NCI-H446 treated with DMSO at 0.1 percent for 48 hours (cell line): ENCODE measurements around the gene SPP2.

Experiments used
- DNase-seq: peaks from one replicate; lab custom pipeline; 2025; lab: John Stamatoyannopoulos, UW

SPP2 gene, protein sequence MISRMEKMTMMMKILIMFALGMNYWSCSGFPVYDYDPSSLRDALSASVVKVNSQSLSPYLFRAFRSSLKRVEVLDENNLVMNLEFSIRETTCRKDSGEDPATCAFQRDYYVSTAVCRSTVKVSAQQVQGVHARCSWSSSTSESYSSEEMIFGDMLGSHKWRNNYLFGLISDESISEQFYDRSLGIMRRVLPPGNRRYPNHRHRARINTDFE

DNA sequence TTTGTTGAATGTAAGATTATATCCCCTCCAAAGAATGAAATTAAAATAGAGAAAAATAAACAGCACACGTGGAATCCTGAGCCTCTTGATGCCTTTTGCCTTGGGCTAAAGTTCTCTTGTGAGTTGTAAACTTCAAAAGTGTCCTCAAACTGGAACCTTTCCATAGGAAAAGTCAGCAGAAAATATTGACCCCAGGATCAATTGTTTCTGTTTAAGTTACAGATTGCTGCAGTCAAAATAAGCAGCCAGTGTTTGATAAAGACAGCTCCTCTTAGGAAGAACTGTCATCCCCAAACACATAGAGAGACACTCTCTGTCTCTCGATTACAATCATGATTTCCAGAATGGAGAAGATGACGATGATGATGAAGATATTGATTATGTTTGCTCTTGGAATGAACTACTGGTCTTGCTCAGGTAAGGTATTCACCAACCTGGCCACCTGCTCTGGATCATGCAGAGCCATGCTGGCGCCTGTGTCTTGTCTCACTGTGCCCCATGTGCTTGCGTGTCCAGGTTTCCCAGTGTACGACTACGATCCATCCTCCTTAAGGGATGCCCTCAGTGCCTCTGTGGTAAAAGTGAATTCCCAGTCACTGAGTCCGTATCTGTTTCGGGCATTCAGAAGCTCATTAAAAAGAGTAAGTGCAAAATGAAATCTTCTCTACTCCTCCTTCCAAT lies at the start of gene SPP2:
TSS of gene SPP2 (plus strand) at position 248 of the 681 bp plus-strand sequence. CDS start at position 333, 85 bp downstream.
- no peak for DNase-seq

DNA sequence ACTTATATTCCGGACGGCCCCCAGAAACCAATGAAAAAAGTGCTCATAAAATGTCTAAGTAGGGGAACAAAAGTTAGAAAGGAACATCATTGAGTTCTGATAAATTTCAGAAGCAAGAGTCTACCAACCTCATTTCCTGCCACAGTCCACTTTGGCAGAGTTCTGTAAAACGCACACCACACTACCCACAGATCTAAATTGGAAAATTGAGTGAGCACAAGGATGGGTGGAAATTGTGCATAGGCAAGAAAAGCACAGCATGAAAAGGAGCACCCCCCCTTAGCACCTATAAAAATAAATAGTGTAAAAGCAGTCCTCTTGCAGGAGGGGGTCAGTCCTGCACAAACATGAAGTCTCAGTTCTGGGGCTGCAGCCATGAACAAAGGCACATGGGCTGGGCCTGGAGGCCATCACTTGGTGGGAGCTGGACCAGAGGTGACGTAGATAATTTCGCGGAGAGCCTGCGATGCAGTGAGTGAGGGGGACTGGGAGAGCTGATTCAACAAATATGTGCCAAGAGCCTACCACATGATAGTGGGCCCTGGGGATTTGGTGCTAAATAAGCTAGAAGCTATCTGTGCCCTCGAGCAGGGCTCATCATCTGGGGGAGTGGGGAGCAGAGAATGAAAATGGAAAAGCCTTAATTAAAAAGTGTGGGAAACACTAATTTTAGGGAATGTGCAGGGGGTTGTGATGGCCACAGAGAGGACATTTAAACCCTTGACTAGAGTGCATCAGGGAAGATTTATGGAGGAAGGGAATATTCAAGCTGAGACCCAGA lies 48.9 kb upstream of the SPP2 start:
- DNase-seq: no peak

DNA sequence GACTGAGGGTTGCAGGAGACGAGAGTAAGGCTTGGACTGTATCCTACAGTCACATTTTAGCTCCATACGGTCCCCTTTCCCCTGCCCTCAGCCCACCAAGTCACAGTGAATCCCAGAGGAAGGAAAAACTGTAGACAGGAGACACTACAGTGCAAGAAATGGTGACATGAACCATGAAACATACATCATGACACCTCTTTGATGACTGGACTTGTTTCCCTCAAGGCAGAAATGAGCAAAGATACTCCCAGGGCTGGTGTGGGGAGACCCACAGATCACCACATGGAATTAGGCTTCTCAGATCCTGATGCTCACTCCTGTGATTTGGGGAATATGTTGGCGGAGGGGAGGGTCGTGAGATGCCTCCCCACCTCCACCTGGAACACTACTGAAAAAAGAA lies 48.2 kb upstream of the SPP2 start:
- DNase-seq: no peak

DNA sequence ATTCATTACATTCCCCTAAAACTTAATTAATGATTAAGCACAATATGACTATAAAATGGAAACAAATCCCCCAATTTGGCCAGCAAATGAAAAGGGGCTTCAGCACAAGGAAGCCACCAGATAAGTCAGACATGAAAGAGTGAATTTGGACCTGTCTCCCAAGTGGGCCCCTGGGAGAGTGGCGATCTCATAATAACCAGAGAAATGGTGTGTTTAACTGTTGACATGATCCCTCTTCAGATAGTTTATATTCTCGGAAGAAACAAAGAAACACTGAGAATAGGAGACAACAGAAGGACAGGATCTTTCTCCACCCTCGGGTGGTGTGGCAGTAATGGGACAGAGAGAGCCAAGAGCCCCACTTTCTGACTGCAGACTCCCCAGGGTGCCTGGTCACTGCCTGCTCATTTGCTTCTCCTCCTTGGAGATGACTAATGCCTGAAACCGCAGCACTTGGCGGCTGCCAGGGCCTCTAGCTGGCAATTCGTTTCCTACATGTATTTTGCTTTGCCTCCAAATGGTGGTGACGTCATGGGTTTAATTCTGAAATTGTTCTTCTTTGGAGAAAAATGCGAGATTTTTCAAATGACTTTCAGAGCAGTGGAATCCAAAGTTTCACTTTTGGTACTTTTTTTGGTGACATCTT lies 46.4 kb upstream of the SPP2 start:
- DNase-seq: peak; percentile 80

DNA sequence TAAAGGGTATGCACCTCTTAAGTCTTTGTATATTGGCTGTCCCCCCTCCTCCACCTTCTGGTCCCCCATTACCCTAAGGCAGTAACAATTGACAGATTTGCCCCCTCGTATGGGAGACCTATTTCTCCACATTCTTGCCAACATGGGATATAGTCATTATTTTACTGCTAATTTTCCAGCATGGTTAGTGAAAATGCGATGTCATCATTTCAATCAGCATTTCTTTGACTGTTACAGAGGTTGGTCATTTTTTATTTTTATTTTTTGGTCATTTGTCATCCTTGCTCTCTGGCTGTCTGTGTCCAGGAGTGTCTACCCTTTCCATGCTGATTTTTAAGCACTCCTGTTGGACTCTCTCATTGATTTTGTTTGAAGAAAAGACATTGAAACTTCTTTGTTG lies 45.4 kb upstream of the SPP2 start:
- no peak for DNase-seq

DNA sequence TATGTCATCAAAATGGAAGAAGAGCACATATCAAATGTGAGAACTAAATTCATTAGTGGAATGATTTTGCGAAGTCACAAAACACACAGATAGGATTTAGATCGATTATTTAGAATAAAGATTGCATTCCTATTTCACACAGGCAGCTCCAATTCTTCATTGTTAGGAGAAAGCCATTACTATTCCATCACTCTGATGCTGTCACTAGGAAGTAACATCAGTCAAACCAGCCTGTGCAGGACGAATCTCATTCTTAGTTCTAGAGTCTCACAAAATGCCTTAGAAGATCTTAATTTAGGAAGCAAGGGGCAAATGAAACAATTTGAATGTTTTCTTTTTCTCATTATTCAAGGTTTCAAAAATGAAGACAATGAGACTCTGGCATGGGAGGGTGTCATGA lies 44.0 kb upstream of the SPP2 start:
- no peak for DNase-seq

DNA sequence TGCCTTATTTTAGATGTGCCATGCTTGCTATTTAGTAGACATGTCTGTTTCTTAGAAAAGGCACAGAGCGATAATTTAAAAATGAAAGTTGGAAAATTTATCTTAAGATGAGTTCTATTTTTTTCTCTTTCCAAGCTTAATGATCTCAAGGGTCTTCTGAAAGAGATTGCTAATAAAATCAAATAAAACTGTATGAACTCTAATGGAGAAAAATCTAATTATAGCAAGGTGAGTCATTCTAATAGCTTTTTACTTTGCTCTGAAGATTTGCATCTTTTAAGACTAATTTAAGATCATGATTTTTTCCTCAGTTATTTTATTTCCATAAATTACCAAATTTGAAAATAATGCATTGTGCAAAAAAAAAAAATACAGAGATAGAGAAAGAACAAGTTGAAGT lies 36.1 kb upstream of the SPP2 start:
- DNase-seq: no peak

DNA sequence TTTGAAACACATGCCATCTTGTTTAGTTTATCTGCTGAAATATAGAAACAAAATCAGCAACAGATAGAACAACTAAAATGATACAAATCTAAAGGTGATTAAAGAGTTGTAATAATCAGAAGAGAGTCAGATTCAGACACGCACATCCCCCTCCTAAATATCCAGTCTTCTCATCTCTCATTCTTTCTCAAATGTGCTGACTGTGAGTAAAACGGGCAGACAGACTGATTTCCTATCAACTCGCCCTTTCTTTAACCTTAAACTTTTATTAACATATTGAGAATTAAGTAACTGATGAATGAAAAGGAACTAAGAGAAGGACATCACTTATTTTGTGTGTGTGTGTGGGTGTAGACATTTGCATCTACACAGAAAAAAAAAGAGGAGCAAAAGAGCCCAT lies 34.6 kb upstream of the SPP2 start:
- DNase-seq: no peak

DNA sequence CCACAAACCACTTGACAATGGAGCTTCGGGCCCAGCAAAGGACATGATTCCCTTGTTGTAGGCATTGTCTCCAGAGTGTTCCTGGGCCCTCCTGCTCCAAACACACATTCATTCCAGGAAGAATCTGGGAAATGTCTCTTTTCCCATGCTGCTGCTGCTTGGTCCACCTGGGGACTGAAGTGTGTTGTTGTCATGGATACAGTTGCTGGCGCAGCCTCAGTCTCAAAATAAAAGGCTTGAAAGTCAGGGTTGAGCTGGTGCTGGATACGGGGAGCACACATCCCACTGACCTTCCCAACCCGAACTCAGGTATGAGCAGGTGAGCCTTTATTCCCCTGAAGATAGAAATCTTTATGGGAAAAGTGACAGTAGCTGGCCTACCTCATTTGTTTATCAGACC lies 30.6 kb upstream of the SPP2 start:
- no peak for DNase-seq

DNA sequence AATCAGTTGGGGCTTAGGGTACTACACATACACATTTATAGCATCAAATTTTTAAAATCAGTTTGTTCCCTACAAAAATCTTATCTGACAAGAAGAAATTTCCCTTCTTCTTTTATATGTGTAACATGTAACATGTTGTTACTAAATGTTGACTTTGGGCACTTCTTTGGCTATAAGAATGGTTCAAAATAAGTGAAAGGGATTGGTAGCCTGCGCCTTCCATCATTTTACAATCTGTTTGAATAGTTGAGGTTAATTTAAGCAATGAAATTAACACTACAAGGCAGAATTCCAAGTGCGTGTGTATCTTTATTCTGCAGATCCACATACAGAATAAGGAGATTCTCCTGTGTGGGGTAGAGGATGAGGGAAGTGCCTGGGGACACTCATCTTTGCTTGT lies 30.2 kb upstream of the SPP2 start:
- DNase-seq: no peak

DNA sequence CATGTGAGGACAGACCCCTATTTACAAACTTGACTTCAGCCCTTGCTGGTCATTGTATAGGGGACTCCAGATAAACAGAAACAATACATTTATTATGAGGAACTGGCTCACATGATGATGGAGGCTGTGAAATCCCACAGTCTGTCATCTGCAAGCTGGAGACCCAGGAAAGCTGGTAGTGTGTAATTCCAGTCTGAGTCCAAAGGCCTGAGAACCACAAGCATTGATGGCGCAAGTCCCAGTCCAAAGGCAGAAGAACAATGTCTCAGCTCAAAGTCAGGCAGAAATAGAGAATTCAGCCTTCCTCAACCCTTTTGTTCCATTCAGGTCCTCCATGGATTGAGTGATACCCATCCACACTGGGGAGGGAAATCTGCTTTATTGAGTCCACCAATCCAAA lies 28.1 kb upstream of the SPP2 start:
- DNase-seq: no peak

DNA sequence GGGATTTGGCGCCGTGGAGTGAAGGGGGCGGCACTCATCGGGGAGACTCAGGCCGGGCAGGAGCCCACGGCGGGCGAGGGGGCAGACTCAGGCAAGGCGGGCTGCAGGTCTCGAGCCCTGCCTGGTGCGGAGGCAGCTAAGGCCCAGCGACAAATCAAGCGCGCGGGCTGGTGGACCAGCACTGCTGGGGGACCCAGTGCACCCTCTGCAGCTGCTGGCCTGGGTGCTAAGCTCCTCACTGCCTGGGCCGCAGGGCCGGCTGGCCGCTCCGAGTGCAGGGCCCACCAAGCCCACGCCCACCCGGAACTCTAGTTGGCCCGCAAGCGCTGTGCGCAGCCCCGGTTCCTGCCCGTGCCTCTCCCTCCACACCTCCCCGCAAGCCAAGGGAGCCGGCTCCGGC lies 26.2 kb upstream of the SPP2 start:
- no peak for DNase-seq

DNA sequence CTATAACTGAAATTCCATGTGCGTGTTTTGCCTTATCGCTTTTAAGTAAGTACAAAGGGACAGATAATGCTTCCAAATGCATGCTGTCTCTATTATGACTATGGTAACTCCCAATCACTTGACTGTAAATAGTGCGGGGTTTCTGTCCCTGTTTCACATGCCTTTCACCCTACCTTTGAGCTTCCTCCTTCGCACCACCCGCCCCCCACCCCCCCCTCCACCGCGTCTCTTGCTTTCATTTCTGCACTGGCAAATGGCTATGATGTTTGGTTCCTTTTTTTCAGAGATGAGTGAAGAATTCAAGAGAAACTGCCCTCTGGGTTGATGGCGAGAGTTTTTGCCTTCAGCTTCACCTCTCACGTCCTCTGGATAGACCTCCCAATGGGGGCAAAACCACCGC lies 25.0 kb upstream of the SPP2 start:
- DNase-seq: no peak

DNA sequence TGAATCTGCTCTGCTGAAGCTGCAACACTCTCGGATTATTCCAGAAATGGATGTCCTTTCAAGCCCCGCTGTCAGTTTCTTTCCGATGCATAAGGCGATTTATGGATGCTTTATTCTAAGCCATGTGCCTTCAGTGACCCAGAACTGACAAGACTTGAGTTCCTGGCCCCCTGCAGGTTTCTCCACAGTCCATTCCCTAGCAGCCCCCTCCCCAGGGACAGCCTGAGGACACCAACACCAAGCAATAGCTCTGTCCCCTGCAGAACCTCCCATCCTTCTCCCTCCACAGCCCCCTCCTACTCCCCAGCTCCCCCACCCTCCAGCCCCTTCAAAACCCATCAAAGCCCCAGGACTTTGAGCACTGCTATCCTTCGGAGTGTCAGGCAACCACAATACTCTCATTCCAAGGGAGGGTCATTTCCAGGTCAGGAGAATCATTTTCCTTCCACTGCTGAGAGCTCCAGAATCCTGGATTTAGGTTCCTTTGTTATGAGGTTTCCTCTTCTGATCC lies 24.6 kb upstream of the SPP2 start:
- no peak for DNase-seq

DNA sequence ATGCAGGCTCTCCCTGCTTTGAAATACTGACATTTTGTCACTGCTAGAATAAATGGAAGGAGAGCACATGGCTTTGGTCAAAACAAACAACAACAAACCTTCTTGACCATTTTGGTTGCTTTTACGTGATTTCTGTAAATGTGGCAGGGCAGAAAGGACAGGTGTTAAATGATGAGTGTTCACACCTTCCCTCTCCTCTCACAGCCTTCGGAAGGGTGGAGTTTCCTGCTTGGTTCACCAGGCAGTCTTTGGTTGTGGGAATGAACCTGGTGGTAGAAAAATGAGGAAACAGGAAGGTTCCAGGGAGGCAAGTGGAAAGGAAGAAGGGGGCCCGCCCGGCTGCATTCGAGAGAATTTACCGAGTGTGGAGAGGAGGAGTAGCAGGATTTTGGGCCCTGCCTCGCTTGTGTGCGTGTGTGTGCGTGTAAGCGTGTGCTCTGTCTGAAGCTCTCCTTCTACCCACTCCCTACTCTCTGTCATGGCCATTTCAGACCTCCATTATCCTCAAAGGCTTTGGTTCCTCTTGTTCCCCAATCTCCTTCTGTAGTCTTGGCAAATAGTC lies 23.7 kb upstream of the SPP2 start:
- DNase-seq: no peak

DNA sequence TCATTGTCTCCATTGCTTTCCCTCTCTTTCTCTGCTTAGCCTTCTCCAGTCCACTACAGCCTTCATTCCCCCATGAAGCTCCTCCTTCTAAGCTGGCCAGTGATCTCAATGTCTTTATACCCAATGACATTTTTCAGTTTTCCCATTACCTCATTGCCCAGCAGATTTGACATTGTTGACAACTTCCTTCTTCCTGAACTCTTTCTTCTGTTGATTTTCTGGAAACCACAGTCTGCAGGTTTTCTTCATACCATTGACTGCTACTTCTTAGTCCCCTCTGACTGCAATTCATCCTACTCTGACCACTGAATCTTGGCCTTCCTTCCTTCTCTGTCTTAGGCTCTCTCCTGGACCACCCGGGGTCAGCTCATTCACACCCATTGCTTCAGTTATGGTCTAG lies 22.9 kb upstream of the SPP2 start:
- DNase-seq: no peak

DNA sequence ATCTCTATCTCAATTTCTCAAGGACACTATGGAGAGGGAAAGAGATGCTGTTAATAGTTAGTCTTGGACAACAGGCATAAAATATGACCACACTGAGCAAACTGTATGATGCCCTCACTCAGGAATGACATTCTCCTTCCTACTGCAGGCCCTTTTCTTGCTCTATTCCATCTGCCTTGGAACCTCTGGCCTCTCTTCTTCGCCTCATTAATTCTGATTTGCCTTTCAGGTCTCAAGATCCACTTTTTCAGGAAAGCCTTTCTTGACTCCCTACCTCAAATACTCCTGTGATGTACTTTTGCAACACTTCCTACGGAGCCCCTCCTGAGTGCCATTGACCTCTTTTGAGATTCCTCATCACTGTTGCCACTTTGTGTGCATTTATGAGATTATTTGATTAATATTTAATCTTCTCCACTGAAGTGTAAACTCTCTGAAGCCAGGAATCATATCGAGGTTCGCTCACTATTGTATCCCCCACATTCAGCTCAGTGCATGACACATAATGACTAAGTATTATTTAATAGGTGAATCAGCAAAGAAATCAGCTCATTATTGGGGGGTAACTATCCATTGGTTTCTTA lies 21.3 kb upstream of the SPP2 start:
- DNase-seq: no peak

DNA sequence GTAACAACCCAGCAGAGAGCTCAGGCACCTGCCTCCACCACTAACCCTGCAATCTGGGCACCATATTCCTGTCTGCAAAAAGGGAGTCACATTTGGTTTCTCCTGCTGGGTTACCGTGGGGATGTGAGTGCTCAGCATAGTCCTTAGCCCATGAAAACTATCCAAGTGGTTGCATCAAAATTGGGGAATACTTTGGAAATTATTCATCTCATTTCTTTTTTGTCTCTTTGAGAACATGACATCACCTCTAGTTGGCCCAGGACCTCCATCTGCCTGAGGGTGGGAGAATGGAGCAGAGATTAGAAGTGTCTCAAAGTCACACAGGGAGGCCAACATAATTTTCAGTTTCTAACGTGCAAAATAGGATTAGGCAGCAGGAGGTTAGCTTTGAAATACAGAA lies 19.3 kb upstream of the SPP2 start:
- no peak for DNase-seq

DNA sequence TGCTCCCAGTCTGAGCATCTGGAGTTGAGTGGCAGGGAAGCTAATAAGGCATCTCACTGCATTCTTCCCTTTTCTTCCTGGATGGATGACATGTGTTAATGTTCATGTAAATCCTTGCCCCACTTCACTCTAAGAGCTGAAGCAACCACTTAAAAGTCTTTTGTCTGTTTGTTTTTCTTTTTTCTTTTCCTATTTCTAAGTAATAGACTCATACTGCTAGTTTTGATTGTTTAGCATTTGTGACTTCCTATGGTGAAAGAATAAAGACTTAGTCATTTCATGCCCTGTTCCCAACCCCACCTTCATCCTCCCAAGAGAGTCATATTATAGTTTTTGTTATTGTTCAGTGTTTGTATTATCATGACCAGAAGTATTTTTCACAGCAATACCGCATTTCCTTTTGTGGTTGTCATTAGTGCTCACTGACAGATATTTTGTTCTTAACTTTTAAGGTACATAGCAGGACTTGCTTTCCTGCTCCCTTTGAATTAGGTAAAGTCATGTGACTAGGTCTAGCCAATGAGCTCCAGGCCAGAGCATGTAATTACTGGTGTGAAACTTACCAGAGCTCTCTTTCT lies 18.1 kb upstream of the SPP2 start:
- DNase-seq: no peak

DNA sequence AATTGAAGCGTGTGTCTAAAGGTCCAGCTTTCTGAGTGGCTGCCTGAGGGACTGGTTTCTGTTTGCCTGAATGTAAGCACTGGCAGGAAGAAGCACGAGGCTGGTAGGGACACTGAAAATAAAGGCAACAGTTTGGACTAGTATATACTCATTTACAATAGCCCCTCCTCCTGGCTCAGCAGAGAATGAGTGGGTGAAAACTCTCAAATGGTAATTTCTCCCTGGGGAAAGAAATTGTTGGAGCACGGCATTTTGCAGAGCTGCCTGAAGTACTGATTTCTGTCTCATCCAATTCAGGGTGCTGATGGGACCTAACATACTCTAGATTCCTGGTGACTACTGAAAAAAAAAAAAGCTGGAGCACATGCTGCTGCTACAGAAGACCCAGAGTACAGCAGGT lies 17.3 kb upstream of the SPP2 start:
- DNase-seq: no peak

DNA sequence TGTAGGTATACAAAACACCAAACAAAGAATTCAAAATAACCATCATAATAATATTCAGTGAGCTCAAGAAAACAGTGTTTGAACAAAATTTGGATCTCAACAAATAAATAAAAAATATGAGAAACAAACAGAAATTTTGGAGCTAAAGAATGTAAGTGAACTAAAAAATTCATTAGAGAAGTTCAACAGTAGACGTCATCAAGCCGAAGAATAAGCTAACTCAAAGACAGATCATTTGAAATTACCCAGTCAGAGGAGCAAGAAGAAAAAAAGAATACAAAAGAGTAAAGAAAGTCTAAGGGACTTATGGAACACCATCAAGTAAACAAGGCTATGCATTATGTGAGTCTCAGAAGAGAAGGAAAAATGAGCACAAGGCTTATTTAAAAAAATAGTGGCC lies 16.6 kb upstream of the SPP2 start:
- no peak for DNase-seq
